IMR-90 (cell line): Measurements from ENCODE around the gene FAM168B.

ENCODE experiments used
- FOS ChIP-seq: fragments of 150-350 bp; IDR thresholded peaks from 2 replicates; pipeline ENCODE4 v1.6.1; 2016; ENCODE audit warnings: low read depth, low read length
- POLR2A ChIP-seq: IDR thresholded peaks from 2 replicates; pipeline ENCODE4 v1.6.1; 2012; ENCODE audit warnings: mild to moderate bottlenecking, low read depth, low read length
- RAD21 ChIP-seq: IDR thresholded peaks from 2 replicates; pipeline ENCODE4 v1.6.1; 2012; ENCODE audit warnings: low read length, improper control_type of control experiment
- SMC3 ChIP-seq: fragments of 150-350 bp; IDR thresholded peaks from 2 replicates; pipeline ENCODE4 v1.6.1; 2016; ENCODE audit warnings: low read depth, mild to moderate bottlenecking, antibody characterized with exemption, low read length, moderate library complexity
- TF ChIP-seq, protein P1 (sequence below): conservative IDR thresholded peaks from 2 replicates; pipeline ENCODE4 v1.5.1; 2012; ENCODE audit warnings: mild to moderate bottlenecking, low read depth, low read length, improper control_type of control experiment

- TF ChIP-seq, protein P1, sequence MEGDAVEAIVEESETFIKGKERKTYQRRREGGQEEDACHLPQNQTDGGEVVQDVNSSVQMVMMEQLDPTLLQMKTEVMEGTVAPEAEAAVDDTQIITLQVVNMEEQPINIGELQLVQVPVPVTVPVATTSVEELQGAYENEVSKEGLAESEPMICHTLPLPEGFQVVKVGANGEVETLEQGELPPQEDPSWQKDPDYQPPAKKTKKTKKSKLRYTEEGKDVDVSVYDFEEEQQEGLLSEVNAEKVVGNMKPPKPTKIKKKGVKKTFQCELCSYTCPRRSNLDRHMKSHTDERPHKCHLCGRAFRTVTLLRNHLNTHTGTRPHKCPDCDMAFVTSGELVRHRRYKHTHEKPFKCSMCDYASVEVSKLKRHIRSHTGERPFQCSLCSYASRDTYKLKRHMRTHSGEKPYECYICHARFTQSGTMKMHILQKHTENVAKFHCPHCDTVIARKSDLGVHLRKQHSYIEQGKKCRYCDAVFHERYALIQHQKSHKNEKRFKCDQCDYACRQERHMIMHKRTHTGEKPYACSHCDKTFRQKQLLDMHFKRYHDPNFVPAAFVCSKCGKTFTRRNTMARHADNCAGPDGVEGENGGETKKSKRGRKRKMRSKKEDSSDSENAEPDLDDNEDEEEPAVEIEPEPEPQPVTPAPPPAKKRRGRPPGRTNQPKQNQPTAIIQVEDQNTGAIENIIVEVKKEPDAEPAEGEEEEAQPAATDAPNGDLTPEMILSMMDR: no peak
- no peak for TF ChIP-seq FOS
- TF ChIP-seq POLR2A: peak; percentile 93
- no peak for TF ChIP-seq RAD21
- TF ChIP-seq SMC3: no peak
Observed at GRCh38 chr2:131093006-131093695, at the start of gene FAM168B.
